HG02938 (cell line): ENCODE data around the gene AJAP1.
"Not testable (repeated sequence)": the region's sequence is repeated elsewhere in the genome, so short reads cannot be mapped to it uniquely, and the experiment has no call there.

Source experiments
- ATAC-seq: cut with Tn5 transposase; IDR thresholded peaks from one replicate; pipeline ENCODE4 v1.9.1; 2021; ENCODE audit warnings: mild to moderate bottlenecking, moderate library complexity; ENCODE audit not compliant: unreplicated experiment

The AJAP1 gene

DNA sequence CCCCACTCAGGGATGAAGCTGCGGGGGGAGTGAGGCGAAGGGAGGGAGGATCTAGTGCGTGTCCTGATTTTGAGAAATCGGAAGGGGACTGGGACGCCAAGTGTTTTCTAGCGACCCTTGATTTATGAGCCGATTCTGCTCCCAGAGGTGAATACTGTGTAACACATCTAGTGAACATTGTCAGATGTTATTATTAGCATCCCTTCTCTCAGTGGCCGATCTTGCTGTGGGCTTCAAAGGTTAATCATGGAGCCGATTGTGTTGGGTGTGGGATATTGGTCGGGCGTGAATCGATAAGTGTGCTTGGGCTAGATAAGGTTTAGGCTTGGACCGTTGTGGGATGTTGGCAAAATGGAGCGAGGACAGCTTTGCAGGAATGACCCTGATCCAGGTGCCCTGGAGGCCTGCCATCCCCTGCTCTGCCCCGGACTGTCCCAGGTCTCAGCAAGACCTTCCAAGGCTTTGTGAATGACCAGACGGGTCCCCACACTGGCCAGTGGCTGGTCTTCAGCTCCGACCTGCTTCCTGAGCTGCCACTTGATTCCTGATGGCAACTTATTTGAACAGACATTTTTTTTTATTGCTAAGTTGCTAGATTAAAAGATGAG lies 2.2 kb downstream of the AJAP1 start:
- ATAC-seq, result no peak

DNA sequence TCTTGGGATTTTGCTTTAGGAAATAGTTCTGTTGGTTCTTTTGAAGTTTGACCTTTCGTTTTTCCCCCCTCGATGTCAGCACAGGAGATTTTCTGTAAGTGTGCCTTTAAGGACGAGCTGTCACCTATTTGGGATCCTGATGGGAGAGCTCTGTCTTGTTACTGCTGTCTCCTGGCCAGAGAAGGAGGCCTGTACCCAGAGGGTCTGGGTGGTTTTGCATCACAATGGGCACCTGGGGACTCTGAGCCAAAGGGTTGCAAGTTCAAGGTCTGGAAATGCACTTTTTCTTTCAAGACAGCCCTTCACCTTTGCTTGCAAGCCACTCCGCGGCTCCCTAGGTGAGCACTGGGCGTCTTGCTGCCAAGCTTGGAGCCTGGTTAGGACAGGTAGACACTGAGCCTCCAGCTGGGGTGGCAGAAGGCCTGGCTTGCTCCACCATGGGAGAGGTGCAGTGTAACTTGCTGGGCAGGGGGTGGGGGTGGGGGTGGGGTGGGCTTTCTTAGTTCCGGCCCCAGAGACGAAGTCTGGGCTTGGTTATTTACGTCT lies 2.9 kb downstream of the AJAP1 start:
- no peak for ATAC-seq

DNA sequence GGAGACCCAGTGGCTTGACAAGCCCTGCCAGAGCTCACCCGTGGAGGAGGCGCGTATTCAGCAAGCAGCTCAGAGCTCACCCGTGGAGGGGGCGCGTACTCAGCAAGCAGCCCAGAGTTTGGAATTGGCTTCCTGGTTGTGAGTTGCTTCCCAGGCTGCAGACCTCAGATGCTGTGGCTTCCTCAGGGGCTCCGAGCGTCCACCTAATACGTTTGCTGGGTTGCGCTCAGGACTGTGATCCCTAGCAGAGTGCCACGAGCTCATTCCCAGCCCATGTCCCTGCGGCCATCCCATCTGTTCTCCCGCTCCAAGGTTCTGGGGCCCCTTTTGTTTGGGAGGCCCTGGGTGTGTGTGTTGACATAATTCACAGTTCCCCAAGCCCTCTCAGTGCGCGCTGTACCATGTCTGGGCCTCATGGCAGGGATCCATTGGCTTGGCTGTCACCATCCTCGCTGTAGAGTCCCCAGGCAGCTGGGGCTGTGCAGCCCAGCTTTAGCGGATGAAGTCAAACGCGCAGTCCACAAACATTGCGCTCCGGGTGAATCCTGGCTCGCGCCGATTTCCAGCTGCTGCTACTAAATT lies 3.6 kb downstream of the AJAP1 start:
- no peak for ATAC-seq

DNA sequence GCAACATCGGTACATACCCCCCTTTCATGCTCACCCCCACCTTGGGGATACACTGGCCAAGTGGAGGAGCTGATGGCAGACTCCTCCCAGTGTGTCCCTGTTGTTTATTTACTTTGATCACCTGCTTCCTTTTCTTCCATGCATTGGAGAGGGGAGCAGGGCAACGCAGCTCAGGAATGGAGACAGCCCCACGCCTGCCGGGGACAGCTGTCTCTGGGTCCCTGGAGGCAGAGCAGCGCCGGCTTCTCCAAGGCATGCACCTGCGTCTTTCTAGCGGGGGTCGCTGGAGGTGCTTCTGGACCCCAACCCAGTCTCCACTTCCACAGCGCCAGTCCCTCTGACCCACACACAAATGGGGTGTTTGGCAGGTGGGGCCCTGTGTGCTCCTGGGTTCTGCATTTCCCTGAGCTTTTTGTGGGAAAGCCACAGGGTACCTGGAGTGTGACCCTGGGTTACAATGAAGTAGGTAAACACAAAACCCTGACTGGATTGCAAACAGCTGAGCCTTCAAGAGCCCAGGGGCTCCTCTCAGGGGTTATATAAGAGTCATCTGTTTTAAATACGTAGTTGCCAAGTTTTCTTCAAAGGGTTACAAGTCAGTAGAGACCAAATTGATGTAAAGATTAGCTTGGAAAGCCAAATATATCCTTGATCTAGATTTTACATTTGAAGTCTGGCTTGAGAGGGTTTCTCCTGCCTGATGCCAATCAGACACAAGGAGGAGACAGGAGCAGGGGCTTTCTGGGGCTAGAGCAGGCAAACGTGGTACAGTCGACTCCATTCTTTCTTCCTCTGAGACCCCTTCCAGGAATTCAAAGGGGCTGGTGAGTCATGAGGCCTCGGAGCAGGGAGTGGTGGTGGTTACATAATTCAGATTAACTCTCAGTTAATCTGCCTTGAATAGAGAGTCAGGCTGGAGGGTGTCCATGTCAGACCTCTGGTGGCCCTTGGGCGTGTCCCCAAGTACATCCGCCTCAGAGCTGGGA lies 4.5 kb downstream of the AJAP1 start:
- ATAC-seq, result no peak

DNA sequence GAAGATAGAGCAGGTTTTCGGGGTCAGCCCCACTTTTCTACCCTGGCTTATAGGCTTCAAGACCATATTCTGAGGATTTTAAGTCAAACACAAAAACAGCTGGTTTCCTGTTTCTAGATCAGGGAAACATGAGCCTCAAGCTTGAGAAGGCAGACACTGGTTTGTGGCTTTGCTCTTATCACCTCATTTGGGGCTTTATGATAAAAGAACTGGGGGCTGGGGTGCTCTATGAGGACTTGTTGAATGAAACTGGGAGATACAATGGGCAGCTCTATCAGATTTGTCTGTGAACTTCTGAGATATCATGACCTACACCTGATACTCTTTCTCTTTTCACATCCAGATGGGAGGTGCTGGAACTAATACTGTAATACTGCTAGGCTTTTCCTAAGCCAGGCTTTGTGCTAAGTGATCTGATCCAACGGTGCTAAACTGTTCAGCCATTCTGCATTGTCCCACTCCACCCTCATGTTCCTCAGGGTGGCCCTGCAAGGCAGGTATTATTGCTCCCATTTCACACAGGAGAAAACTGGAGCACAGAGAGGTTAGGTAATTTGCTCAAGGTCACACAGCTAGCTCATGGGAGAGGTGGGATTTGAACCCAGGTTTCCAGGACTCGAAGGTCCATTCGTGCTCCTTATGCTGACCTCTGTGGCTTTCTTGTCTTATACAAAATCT lies 6.6 kb downstream of the AJAP1 start:
- no peak for ATAC-seq

DNA sequence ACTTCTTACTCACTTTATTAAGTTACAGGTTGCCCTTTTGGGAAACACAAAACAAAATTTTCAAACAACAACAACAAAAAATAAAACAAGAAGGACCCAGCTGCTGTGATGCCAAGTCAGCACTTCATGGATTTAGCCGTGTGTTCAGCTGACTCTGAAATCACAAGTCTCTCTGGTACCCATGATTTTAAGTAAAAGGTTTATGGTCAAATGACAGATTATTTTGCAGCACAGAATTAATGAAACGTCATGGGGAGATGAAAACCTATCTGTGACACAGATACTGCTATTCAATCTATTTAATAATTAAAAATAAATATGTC lies 7.1 kb downstream of the AJAP1 start:
- no peak for ATAC-seq

DNA sequence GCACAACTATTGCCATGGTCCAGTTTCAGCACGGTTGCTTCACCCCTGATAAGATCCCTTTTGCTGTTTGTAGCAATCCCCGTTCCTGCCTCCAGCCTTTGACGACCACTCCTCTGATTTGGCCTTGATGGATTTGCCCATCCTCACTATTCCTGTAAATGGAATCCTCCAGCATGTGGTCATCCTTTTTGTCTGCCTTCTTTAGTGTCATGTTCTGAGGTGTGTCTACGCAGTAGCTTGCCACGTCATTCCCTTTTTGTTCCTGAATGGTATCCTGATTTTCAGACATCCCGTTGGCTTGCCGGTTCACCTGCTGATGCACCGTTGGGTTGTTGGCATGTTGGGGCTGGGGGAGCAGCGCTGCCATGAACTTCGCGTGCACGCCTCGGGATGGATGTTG lies 7.8 kb downstream of the AJAP1 start:
- no peak for ATAC-seq

DNA sequence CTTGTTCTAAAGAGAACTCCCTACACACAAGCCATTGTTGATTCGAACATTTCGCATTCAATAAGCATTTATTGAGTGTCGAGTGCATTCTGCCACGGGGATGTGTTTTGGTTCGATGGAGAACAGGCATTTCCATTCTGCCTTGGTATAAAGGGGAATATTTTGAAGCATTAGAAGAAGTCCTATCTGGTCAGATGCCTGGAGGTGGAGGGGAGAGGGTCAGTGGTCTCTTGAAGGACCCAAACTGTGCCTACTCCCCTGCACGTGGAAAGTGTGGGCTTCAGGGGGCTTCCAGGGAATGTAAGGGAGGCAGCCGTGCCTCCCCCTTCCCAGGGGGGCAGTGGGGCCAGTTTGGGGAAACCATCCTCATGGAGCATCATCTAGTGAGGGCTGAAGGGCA lies 8.3 kb downstream of the AJAP1 start:
- no peak for ATAC-seq

DNA sequence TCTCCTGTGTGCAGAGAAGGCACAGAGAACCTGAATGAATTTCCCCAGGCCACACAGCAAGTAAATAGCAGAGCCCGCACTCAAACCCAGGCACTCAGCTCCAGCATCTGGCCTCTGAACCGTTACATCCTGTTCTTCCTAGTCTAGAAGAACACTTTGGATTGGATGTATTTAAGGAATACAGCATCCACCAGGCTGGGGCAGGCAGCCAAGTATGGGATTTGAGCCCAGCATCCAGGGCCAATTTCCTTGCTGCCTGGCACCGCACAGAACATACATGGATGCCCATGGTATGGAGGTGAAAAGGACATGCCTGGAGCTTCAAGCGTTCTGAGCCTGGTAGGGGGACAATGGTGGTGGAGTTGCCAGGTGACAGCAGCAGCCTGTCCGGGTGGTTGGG lies 9.7 kb downstream of the AJAP1 start:
- ATAC-seq, result no peak

DNA sequence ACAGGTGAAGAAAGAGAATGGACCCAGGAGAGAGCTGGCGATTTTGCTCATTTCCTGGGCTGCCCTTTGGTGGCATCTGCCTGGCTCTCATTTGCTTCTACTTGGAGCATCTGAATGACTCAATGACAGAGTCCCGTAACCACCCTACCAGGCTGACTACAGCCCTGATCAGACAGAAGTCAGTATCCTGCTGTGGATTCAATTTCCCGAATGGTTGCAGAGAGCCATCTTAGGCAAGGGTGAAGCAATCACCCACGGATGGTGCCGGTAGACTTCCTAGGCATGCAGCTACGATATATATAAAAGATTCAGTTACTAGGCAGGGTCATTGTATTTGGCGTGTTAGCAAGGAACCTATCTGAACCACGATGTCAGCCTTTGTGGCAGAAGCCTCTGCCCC lies 10.2 kb downstream of the AJAP1 start:
- no peak for ATAC-seq

DNA sequence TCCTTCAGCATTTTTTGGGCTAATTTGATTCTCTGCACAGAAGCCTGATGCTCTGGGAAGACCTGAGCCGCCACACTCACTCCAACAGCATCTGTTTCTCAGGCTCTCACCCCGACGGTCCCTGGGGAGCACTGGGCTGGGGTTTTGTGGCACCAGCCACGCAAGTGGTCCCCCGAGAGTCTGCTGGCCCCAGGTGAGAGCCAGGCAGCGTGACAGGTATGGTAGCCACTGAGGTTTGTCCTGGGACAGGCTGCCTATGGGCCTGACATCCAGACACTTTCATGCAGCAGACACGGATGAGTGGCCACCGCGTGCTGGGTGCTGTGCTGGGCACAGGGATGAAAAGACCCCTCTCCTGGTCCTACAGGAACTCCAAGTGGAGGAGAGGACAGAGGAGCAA lies 11.0 kb downstream of the AJAP1 start:
- no peak for ATAC-seq

DNA sequence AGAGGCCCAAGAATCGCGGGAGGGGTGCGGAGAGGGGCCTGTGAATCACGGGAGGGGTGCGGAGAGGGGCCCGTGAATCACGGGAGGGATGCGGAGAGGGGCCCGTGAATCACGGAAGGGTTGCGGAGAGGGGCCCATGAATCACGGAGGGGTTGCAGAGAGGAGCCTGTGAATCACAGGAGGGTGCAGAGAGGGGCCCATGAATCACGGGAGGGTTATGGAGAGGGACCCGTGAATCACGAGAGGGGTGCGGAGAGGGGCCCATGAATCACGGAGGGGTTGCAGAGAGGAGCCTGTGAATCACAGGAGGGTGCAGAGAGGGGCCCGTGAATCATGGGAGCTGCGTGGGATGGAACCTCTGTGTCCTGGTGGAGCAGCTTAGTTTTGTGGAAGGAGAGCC lies 12.3 kb downstream of the AJAP1 start:
- not testable (repeated sequence) for ATAC-seq

DNA sequence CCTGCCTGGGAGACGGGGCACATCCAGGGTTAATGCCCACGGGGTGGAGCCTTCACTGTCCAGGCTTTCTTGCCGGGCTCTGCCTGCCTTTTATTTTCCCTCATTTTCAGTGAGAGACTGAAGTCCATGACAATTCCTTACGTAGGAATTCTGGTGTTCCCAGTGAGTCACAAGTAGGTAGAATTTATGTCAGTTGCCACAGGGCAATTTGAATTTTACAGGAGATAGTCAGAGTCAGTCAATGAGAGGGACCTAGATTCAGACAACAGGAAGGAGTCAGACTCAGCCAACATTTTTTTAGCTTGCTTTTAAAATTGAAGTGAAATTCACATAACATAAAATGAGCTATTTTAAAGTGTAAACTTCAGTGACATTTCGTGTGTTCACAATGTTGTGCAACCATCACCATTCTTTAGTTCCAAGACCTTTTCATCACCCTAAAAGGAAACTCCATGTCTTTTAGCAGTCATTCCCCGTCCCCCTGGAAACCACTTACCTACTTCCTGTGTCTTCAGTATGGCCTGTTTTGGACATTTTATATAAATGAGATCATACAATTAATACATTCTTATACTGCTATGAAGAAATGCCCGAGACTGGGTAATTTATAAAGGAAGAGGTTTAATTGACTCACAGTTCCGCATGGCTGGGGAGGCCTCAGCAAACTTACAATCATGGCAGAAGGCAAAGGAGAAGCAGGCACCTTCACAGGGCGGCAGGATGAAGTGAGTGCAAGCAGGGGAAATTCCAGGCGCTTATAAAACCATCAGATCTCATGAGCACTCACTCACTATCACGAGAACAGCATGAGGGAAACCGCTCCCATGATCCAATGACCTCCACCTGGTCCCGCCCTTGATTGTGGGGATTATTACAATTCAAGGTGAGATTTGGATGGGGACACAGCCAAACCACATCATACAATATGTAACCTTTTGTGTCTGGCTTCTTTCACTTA lies 14.6 kb downstream of the AJAP1 start:
- ATAC-seq, result no peak

DNA sequence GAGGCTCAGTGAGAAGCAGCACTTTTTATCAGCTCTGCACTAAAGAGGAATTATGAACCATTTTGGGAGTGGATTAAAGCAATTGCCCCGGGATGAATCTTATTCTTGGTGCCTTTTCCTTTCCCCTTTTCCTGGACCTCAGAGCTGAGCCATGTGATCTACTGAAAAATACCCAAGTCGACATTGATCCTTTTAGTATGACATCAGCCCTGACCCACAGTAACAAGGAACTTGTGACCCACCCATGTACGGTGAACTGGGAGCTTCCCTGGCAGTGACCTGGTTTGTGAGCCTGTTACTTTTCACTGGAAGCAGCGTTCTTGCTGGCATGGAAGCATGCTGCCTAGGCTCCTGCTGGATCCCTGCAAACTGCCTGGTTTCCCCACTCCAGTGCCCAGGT lies 15.9 kb downstream of the AJAP1 start:
- no peak for ATAC-seq

DNA sequence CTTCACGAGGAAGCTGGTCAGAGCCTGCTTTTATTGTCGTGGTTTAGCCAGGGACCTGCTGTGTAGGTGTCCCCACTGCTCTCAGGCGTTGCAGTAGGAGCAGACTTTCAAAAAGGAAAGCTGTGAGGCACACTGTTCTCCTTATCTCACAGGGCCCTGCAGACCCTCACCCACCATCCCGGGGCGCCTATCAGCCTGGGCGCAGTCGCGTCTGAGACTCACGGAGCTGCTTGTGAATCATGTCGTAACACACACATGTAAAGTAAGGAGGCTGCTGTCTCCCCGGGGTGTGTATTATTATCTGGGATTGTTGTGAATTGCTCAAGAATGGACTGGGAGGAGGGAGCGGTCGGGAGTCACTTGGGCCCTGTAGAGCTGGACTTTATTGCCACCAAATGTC lies 17.4 kb downstream of the AJAP1 start:
- no peak for ATAC-seq

DNA sequence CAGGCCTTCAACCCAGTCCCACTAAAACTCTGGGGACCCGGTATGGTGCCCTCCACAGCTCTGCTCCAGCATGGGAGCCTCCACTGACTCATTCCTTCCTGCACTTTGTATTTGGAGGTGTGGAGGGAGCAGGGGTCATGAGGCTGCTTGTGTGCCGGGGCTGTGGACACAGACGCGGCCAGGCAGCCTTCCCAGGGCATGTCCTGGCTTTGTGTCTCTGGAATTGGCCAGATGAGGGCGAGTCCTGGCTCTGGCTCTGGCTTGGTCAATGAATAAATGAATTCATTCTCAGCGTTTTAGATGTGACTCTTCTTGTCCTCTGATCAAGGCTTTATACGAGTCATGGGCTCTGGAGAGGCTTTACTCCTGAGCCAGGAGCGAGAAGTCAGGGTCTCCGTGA lies 19.1 kb downstream of the AJAP1 start:
- ATAC-seq, result no peak

DNA sequence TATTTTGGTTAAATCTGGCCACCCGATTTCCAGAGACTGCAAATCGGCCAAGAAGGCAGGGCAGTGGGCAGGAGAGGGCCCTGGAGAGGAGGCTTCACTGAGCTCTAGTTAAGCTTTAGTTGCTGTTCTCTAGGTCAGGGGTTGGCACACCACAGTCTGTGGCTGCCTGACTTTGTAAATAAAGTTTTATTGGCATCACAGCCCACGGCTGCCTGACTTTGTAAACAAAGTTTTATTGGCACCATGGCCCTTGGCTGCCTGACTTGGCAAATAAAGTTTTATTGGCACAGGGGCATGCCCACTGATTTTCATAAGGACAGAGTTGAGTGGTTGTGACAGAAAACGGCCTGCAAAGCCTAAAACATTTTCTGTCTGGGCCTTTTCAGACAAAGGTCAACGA lies 19.7 kb downstream of the AJAP1 start:
- no peak for ATAC-seq

DNA sequence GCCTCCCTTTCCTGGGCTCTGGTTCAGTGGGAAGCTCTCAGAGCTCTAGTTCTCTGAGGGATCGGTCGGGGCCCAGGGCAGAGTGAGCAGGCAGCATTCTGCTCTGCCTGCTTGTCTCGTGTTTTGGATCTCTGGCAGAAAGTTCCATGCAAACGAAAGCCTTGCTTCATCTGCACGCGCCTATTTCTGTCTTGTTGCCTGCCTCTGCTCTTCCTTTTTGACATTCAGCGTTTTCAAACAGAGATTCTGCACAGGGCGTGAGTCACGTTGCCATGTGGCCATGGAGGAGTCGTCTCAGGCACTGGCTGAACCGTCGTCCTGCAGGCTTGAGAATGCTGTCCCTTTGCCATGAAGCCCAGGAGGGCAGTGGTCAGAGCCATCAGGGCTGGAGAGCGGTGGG lies 20.3 kb downstream of the AJAP1 start:
- ATAC-seq, result no peak

DNA sequence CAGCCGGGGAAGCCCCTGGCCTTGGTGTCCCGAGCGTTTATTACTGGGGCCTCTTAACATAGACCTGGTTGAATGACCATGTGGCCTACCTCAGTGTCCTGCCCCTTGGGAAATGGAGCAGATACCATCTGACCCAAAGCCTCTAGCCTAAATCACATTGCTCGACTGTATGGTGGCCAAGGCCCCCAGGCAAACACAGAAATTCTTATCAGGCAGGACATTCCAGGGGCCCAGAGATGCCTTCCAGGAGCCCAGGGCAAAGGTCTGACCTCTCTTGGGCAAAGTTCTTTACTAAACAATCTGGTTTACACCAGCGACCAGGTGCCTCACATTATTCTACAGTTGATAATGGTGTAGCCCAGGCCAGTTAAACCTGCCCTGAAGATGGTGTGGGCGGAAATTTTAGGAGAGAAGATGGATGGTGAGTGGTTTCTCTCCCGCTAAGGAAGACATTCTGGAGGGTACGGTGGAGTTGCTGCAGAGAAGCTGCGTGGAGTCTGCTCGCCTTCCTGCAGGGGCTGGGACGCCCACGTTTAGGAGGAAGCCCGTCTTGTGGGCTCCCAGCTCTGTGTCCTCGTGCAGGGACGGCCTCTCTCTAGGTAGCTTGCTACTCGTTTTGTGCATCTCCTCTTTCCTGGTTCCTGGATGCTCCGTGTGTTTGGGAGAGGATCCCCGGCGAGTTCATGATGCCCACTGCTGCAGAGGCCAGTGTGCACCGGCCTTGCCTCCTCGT lies 21.2 kb downstream of the AJAP1 start:
- ATAC-seq, result no peak

DNA sequence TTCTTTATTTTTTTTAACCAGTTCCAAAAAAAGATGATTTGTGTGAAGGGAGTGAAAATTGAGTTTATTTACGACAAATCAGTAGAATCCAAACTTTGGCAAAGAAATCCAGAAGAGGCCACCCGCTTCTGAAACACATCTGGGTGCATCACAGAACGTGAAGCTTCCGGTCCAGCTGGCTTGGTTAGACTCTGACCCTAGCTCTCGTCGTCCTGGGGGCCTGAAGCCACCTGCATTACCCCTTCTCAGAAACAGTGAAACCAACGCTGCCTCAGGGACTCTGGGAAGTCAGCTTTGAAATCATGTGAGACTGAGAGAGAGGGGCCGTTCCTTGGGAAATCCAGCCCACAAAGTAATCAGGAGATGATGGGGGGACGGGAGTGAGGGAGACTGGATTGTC lies 21.8 kb downstream of the AJAP1 start:
- no peak for ATAC-seq
